HUES64 (cell line): ENCODE data around the gene C10orf95.

Experiments
- H3K27ac ChIP-seq: 2 replicates; pipeline ENCODE4 v1.7.0; 2013; ENCODE audit warnings: low read depth, low read length, inconsistent platforms
- H3K27me3 ChIP-seq: 2 replicates; pipeline ENCODE4 v1.6.1; 2013; ENCODE audit warnings: mild to moderate bottlenecking, low read length; ENCODE audit not compliant: insufficient read depth
- H3K36me3 ChIP-seq: 2 replicates; pipeline ENCODE4 v1.6.1; 2013; ENCODE audit warnings: mild to moderate bottlenecking, low read length; ENCODE audit not compliant: insufficient read depth
- H3K4me1 ChIP-seq: 2 replicates; pipeline ENCODE4 v1.6.1; 2013; ENCODE audit warnings: mild to moderate bottlenecking, low read length, moderate library complexity; ENCODE audit not compliant: insufficient read depth
- H3K4me3 ChIP-seq: 2 replicates; pipeline ENCODE4 v1.5.1; 2013; ENCODE audit warnings: mild to moderate bottlenecking, low read length, moderate library complexity
- H3K9ac ChIP-seq: 2 replicates; pipeline ENCODE4 v1.6.1; 2013; ENCODE audit warnings: mild to moderate bottlenecking, low read depth, low read length
- H3K9me3 ChIP-seq: 2 replicates; pipeline ENCODE4 v1.6.1; 2013; ENCODE audit warnings: low read depth, low read length; ENCODE audit not compliant: insufficient read depth
- WGBS: fragments of 150-250, 120-280 bp; methylation state at CpG from one replicate; pipeline ENCODE4 v1.1.7; 2013; ENCODE audit warnings: missing lambda C conversion rate; 5-methylcytosine and 5-hydroxymethylcytosine counted together

Gene C10orf95

DNA sequence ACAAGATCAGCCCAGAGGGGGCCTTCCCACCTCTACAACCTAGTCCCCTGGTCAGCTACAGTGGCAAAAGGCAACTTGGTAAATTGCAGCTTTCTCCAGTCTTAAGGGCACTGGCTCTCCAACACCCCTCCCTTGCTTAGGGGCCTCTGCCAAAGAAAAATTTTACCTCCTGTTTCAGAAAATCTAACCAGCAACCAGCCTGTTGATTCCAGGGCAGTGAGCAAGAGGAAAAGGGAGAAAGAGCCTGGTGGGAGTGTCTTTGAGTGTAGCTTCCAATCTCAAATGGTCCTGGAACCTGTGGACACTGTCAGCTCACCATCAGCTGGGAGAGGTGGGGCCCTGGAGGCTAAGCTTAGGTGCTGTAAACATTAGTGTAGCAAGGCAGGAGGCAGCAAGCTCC, 28.3 kb upstream of the C10orf95 start:
- Histone ChIP-seq H3K36me3 (peaks cover 51% of the 10 kb centered on the region), H3K4me3 (no peak overlapping the region), H3K9ac (no peak overlapping the region), H3K27me3 (no peaks in the 10 kb centered on the region), H3K4me1 (no peaks in the 10 kb centered on the region), H3K27ac (no peak overlapping the region), H3K9me3 (no peaks in the 10 kb centered on the region)

DNA sequence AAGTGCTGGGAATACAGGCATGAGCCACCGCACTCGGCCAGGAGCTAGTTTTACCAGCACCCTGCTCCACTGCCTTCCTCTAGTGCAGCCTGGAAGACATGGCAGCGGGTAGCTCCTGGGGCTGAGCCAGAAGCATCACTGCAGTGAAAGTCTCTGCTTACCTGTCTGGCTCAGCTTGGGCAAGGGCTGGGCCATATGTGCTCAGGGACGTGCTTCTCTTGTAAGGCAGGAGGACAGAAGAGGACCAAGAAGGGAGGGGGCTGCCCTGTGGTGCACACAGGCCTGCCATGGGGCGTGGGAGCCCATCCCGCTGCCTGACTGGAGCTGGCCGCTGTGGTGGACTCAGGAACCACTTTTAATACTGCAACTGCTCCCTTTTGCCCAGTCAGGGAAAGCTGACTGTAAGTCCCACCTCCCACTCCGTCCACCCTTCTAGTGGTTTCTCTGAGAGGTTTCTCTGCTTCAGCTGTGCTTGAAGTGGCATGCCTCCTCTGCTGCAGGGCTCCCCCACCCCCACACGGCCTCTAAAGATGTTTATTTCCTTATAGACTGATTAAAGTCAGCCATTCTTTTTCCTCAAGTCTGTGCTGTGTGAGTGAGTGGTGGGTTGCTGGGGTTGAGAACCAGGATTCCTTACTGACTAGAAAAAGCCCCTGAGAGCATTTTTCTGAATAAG, 25.3 kb upstream of the C10orf95 start:
- Histone ChIP-seq H3K27me3 (no peaks in the 10 kb centered on the region), H3K4me3 (no peak overlapping the region), H3K9ac (no peak overlapping the region), H3K27ac (no peak overlapping the region), H3K4me1 (no peaks in the 10 kb centered on the region), H3K9me3 (no peaks in the 10 kb centered on the region), H3K36me3 (peaks cover 26% of the 10 kb centered on the region)
- WGBS, result 91% methylated on average over 8 of the region's 9 CpGs

DNA sequence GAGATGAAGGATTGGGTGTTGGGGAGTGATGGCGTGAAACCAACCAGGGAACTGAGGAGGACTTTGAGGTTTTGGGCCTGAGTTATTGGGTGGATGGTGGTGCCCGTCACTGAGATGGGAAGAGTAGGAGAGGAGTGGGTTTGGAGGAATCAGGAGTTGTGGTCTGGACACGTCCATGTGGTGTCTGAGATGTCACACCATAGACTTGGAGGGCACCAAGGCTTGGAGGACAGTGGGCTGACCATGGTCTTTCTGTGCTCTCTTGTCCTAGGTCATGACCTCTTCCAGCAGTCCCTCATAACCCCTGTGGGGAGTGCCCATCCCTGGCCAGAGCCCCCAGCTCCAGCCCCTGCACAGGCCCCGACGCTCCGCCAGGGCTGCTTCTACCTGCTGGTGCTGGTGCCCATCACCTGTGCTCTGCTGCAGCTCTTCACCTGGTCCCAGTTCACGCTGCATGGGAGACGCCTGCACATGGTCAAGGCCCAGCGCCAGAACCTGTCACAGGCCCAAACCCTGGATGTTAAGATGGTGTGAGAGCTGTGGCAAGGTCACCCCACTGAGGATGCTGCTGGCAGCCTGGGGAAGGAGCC, 24.2 kb upstream of the C10orf95 start:
- Histone ChIP-seq H3K27ac (no peak overlapping the region), H3K9ac (no peak overlapping the region), H3K27me3 (no peaks in the 10 kb centered on the region), H3K36me3 (peaks cover 18% of the 10 kb centered on the region), H3K4me3 (no peak overlapping the region), H3K9me3 (no peaks in the 10 kb centered on the region), H3K4me1 (no peaks in the 10 kb centered on the region)
- WGBS, result 94% methylated on average over 9 of the region's 9 CpGs

DNA sequence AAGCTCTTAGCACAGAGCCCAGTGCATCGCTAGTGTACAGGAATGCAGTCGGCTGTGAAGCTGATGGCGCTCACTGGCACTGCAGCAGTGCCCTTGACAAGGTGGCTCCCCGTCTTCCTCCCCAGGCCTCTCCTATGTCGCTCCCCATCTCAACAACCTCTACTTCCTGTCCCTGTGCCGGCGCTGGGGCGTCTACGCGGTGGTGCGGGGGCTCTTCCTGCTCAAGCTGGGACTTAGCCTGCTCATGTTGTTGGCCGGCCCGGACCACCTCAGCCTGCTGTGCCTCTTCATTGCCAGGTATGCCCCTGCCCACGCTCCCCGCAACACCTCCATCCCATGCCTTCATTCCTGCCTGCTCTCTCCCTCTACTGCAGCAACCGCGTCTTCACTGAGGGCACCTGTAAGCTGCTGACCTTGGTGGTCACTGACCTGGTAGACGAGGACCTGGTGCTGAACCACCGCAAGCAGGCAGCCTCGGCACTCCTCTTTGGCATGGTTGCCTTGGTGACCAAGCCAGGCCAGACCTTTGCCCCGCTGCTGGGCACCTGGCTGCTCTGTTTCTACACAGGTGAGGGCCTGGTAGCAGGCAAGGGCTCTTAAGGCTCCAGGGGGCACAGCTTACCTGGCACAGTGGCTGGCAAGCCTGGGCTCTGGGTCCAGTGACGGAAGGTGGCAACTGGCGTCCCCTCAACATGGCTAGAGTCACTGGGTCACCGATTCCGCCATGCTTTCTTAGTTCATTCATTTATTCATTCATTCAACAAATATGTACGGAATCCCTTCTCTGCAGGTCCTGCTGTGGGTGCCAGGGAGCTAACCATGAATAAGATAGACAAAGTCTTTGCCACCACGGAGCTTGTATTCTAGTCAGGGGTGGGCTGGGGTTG, 22.3 kb upstream of the C10orf95 start:
- no peak overlapping the region for H3K27ac ChIP-seq
- 93% methylated on average over 27 of the region's 27 CpGs for WGBS
- H3K9me3 ChIP-seq, result no peaks in the 10 kb centered on the region
- H3K27me3 ChIP-seq, result no peaks in the 10 kb centered on the region
- no peak overlapping the region for H3K9ac ChIP-seq
- no peaks in the 10 kb centered on the region for H3K4me1 ChIP-seq
- H3K4me3 ChIP-seq, result no peak overlapping the region
- peaks cover 11% of the 10 kb centered on the region; the same call in 1 of the 2 replicates for H3K36me3 ChIP-seq

DNA sequence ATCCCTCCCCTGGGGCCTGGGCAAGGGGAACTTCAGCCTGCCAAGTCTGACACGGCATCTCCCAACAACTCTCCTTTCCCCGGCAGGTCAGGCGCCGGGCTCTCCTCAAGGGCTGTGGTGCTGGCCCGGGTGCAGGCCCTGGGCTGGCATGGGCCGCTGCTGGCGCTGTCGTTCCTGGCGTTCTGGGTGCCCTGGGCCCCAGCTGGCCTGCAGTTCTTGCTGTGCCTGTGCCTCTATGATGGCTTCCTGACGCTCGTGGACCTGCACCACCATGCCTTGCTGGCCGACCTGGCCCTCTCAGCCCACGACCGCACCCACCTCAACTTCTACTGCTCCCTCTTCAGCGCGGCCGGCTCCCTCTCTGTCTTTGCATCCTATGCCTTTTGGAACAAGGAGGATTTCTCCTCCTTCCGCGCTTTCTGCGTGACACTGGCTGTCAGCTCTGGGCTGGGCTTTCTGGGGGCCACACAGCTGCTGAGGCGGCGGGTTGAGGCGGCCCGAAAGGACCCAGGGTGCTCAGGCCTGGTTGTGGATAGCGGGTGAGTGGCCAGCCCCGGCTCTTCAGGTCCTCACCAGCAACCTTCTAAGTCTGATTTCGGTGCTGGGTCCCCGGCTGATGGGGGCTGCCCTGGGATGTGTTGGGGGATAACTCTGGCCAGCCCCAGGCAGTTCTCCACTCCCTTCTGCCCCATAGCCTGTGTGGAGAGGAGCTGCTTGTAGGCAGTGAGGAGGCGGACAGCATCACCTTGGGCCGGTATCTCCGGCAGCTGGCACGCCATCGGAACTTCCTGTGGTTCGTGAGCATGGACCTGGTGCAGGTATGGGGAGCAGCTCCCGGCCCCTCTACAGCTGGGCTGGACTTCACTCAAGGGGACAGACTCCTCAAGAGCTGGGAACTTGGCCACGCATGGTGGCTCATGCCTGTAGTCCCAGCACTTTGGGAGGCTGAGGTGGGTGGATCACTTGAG, 19.5 kb upstream of the C10orf95 start:
- H3K4me3 ChIP-seq, result no peak overlapping the region
- 95% methylated on average over 35 of the region's 36 CpGs for WGBS
- H3K4me1 ChIP-seq, result no peaks in the 10 kb centered on the region
- H3K36me3 ChIP-seq, result peaks cover 8% of the 10 kb centered on the region; the same call in 1 of the 2 replicates
- no peaks in the 10 kb centered on the region for H3K27me3 ChIP-seq
- no peaks in the 10 kb centered on the region for H3K9me3 ChIP-seq
- H3K9ac ChIP-seq, result no peak overlapping the region
- no peak overlapping the region for H3K27ac ChIP-seq

DNA sequence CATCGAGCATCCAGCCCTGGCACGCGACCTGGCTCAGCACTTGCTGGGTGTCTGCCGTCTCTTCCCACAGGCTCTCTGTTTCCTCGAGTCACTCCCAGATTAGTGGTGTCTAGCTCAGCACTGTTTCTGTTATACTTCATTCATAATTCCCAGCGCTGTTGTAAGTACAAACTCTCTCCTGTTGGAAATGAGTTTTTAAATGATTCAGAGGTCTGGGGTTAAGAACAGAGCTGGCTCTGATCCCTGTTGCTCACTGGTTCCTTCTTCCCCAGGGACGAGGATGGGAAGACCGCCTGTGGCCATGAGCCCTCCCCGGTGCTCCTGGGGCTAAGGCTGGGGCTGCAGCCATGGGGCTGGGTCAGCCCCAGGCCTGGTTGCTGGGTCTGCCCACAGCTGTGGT, 17.3 kb upstream of the C10orf95 start:
- WGBS, result 91% methylated on average over 9 of the region's 9 CpGs
- no peak overlapping the region for H3K4me3 ChIP-seq
- peaks cover 4% of the 10 kb centered on the region; the same call in 1 of the 2 replicates for H3K36me3 ChIP-seq
- peaks cover 2% of the 10 kb centered on the region for H3K4me1 ChIP-seq
- H3K9me3 ChIP-seq, result no peaks in the 10 kb centered on the region
- H3K27me3 ChIP-seq, result no peaks in the 10 kb centered on the region
- H3K9ac ChIP-seq, result no peak overlapping the region
- H3K27ac ChIP-seq, result no peak overlapping the region

DNA sequence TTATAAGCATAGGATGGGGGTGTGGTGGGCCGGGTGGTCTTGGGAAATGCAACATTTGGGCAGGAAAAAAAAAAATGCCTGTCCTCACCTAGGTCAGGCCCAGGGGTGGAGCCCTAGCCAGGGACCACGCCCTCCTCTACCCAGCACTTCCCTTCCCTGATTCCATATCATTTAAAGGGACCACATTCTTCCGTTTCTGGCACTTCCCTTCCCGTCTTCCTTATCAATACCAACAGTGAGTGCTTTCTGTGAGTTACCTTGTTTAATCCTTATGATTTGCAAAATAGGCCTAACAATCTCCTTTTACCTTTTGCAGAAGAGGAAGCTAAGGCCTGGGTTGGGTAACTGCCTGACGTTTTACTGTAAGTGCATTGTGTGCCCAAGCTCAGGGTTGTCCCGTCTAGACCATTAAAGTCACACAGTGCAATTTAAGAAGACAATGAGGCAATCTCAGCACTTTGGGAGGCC, 16.7 kb upstream of the C10orf95 start:
- Histone ChIP-seq H3K27me3 (no peaks in the 10 kb centered on the region), H3K27ac (no peak overlapping the region), H3K36me3 (peaks cover 3% of the 10 kb centered on the region; the same call in 1 of the 2 replicates), H3K4me3 (no peak overlapping the region), H3K9me3 (no peaks in the 10 kb centered on the region), H3K9ac (no peak overlapping the region), H3K4me1 (peaks cover 5% of the 10 kb centered on the region)
- 74% methylated on average over 6 of the region's 6 CpGs for WGBS

DNA sequence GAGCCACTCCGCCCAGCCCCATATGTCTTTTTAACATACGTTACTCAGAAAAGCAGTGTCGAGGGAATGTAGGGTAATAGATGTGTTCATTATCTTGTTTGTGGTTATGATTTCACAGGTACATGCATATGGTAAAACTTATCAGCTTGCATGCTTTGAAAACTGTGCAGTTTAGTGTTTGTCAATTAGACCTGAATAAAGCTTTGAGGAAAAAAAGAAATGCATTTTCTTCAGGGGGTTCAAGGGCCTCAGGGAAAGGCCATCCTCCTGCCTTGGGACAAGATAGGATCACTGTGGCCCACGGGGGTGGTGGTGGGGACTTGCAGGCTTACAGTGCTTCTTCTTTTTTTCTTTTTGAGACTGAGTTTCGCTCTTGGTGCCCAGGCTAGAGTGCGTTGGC, 16.0 kb upstream of the C10orf95 start:
- Histone ChIP-seq H3K27ac (no peak overlapping the region), H3K27me3 (peaks cover 6% of the 10 kb centered on the region; the same call in 1 of the 2 replicates), H3K9me3 (no peaks in the 10 kb centered on the region), H3K4me3 (no peak overlapping the region), H3K9ac (no peak overlapping the region), H3K4me1 (peaks cover 12% of the 10 kb centered on the region), H3K36me3 (peaks cover 3% of the 10 kb centered on the region; the same call in 1 of the 2 replicates)
- 75% methylated on average over 6 of the region's 6 CpGs for WGBS

DNA sequence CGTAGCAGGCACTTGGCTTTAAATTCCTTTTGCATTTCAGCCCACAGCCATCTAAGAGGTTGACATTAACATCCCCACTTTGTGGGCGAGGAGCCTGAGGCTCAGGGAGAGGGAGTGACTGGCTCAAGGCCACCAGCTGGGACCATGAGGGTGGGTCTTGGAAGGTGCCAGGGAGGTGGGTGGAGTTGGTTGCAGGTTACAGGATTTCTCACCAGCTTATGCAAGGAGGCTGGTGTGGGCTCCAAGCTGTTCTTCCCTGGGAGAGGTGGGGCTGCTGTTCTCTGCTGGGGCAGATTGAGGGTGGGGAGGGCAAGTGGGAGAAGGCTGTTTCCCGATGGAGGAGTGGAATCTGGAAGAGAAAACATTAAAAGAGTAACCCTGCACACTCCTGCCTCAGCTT, 14.1 kb upstream of the C10orf95 start:
- H3K36me3 ChIP-seq, result no peaks in the 10 kb centered on the region
- no peak overlapping the region for H3K27ac ChIP-seq
- H3K9me3 ChIP-seq, result no peaks in the 10 kb centered on the region
- WGBS, result 66% methylated on average over 3 of the region's 3 CpGs
- no peak overlapping the region for H3K4me3 ChIP-seq
- peaks cover 6% of the 10 kb centered on the region; the same call in 1 of the 2 replicates for H3K27me3 ChIP-seq
- peaks cover 17% of the 10 kb centered on the region for H3K4me1 ChIP-seq
- H3K9ac ChIP-seq, result no peak overlapping the region

DNA sequence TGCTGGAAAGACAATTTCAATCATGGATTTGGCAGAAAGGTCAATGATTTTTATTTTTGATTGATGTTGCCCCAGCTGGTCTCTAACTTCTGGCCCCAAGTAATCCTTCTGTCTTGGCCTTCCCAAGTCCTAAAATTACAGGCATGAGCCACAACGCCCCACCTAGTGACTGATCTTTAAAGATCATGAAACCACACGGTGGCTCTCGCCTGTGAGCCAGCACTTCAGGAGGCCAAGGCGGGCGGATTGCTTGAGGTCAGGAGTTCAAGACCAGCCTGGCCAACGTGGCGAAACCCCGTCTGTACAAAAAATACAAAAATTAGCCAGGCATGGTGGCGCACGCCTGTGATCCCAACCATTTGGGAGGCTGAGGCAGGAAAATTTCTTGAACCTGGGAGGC, 12.6 kb upstream of the C10orf95 start:
- no peaks in the 10 kb centered on the region for H3K9me3 ChIP-seq
- WGBS, result 85% methylated on average over 10 of the region's 10 CpGs
- no peak overlapping the region for H3K9ac ChIP-seq
- H3K36me3 ChIP-seq, result no peaks in the 10 kb centered on the region
- H3K27me3 ChIP-seq, result peaks cover 6% of the 10 kb centered on the region; the same call in 1 of the 2 replicates
- H3K4me3 ChIP-seq, result no peak overlapping the region
- H3K27ac ChIP-seq, result no peak overlapping the region
- H3K4me1 ChIP-seq, result peaks cover 17% of the 10 kb centered on the region
